Hepatocyte (in vitro differentiated cells): Measurements from ENCODE around the gene EFNB3. TPM values are rescaled to one million over a fixed set of nuclear protein-coding genes. Genes with fewer than 3 reads are reported as not detected.
A peak's percentile ranks its signal among the peaks of the same experiment; 100 is the strongest.

Source experiments
- DNase-seq: peaks from one replicate; pipeline ENCODE4 v3.0.0-alpha.2; 2016; ENCODE audit warnings: low spot score
- H2AFZ ChIP-seq: fragments of 200-600 bp; sonication (generic); 2 replicates; pipeline ENCODE4 v1.6.0; 2016; ENCODE audit warnings: antibody characterized with exemption, mild to moderate bottlenecking
- H3K27ac ChIP-seq: fragments of 200-600 bp; sonication (generic); 2 replicates; pipeline ENCODE4 v1.5.1; 2016; ENCODE audit warnings: mild to moderate bottlenecking
- H3K27me3 ChIP-seq: fragments of 200-600 bp; sonication (generic); 2 replicates; pipeline ENCODE4 v1.6.1; 2016
- H3K36me3 ChIP-seq: fragments of 200-600 bp; sonication (generic); replicated peaks from 2 replicates; pipeline ENCODE4 v1.5.1; 2016; ENCODE audit warnings: low read depth; ENCODE audit not compliant: insufficient read depth
- H3K4me1 ChIP-seq: fragments of 200-600 bp; sonication (generic); 2 replicates; pipeline ENCODE4 v1.5.1; 2016; ENCODE audit warnings: mild to moderate bottlenecking, moderate library complexity; ENCODE audit not compliant: insufficient read depth
- H3K4me2 ChIP-seq: fragments of 200-600 bp; sonication (generic); 2 replicates; pipeline ENCODE4 v1.6.0; 2016
- H3K4me3 ChIP-seq: fragments of 200-600 bp; sonication (generic); 2 replicates; pipeline ENCODE4 v1.5.1; 2016; ENCODE audit warnings: mild to moderate bottlenecking
- H3K79me2 ChIP-seq: fragments of 200-600 bp; sonication (generic); 2 replicates; pipeline ENCODE4 v1.6.0; 2017; ENCODE audit warnings: mild to moderate bottlenecking
- H3K9me2 ChIP-seq: fragments of 200-600 bp; sonication (generic); replicated peaks from 2 replicates; pipeline ENCODE4 v1.6.0; 2017; ENCODE audit warnings: mild to moderate bottlenecking; ENCODE audit not compliant: insufficient read depth
- H3K9me3 ChIP-seq: fragments of 200-600 bp; sonication (generic); 2 replicates; pipeline ENCODE4 v1.5.1; 2016; ENCODE audit warnings: low read depth, mild to moderate bottlenecking
- H4K20me1 ChIP-seq: fragments of 200-600 bp; sonication (generic); 2 replicates; pipeline ENCODE4 v1.6.0; 2016; ENCODE audit warnings: mild to moderate bottlenecking; ENCODE audit not compliant: insufficient read depth, poor library complexity, severe bottlenecking
- EZH2 ChIP-seq: fragments of 200-600 bp; sonication (generic); IDR thresholded peaks from 2 replicates; pipeline ENCODE4 v1.6.1; 2016; ENCODE audit warnings: antibody characterized with exemption, mild to moderate bottlenecking, borderline replicate concordance
- EZH2phosphoT487 ChIP-seq: fragments of 200-600 bp; sonication (generic); IDR thresholded peaks from one replicate; pipeline ENCODE4 v1.6.1; 2018; ENCODE audit warnings: antibody characterized with exemption, mild to moderate bottlenecking, low read depth, moderate library complexity; ENCODE audit not compliant: unreplicated experiment, severe bottlenecking
- WGBS: methylation state at CpG from one replicate; pipeline ENCODE4 v1.1.6; 2016; ENCODE audit warnings: low lambda C conversion rate; ENCODE audit errors: missing lambda C conversion rate; 5-methylcytosine and 5-hydroxymethylcytosine counted together
- polyA plus RNA-seq: library from polyadenylated mRNA; unstranded; fragments of >200 nt; fragmentation: Nextera tagmentation; extraction: Ambion mirVana; gene quantifications from 2 replicates; pipeline ENCODE4 v1.2.1, GENCODE V29; 2016
- total RNA-seq: library from RNA; depleted of rRNA; stranded (reverse); fragments of >200 nt; gene quantifications from 2 replicates; pipeline ENCODE4 v1.2.3, GENCODE V29; 2014
- TF ChIP-seq, protein P1 (sequence below): fragments of 200-600 bp; sonication (generic); IDR thresholded peaks from 2 replicates; pipeline ENCODE4 v1.5.1; 2016; ENCODE audit warnings: antibody characterized with exemption, mild to moderate bottlenecking; ENCODE audit not compliant: poor library complexity

EFNB3 gene
- total and polyA plus RNA-seq, 2 experiments from 2014 or later = 8.6 to 10.6 TPM

DNA sequence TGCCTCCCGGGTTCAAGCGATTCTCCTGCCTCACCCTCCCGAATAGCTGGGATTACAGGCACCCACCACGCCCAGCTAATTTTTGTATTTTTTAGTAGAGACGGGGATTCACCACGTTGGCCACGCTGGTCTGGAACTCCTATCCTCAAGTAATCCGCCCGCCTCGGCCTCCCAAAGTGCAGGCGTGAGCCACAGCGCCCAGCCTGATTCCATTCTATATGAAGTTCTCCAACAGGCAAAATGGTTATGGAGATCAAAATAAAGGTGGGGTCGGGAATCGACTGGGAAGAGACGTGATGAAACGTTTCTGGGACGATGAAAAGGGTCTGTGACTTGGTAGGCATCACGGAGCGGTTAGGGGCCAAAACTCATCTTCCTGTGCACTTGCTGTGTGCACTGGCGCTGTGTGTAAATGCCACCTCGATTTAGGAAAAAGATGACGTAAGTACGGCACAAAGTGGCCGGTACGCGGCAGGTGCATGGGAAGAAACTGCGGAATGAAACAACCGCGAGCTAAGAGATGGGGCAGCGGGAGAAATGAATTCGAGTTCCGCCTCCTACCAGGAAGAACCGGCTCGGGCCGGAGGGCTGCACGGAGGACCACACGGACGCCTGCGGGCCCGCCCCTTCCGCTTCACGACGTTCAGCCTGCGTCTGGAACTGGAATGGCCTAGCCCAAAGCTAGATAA, 19.3 kb upstream of the EFNB3 start:
- peaks cover 70% of the 10 kb centered on the region for H3K79me2 ChIP-seq
- peak; percentile 97 for DNase-seq
- H3K27me3 ChIP-seq = no peaks in the 10 kb centered on the region
- WGBS = 8% methylated on average over 44 of the region's 44 CpGs
- peak overlapping the region; percentile 79 for H3K4me3 ChIP-seq
- TF ChIP-seq EZH2 (no peak), EZH2phosphoT487 (no peak)
- TF ChIP-seq, protein P1, sequence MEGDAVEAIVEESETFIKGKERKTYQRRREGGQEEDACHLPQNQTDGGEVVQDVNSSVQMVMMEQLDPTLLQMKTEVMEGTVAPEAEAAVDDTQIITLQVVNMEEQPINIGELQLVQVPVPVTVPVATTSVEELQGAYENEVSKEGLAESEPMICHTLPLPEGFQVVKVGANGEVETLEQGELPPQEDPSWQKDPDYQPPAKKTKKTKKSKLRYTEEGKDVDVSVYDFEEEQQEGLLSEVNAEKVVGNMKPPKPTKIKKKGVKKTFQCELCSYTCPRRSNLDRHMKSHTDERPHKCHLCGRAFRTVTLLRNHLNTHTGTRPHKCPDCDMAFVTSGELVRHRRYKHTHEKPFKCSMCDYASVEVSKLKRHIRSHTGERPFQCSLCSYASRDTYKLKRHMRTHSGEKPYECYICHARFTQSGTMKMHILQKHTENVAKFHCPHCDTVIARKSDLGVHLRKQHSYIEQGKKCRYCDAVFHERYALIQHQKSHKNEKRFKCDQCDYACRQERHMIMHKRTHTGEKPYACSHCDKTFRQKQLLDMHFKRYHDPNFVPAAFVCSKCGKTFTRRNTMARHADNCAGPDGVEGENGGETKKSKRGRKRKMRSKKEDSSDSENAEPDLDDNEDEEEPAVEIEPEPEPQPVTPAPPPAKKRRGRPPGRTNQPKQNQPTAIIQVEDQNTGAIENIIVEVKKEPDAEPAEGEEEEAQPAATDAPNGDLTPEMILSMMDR = no peak
- H3K9me2 ChIP-seq = no peaks in the 10 kb centered on the region
- no peaks in the 10 kb centered on the region for H3K36me3 ChIP-seq
- peak overlapping the region; percentile 99 for H3K27ac ChIP-seq
- H3K4me1 ChIP-seq = peaks cover 23% of the 10 kb centered on the region
- H3K4me2 ChIP-seq = peak overlapping the region; percentile 82
- peak overlapping the region; percentile 42 for H2AFZ ChIP-seq
- H4K20me1 ChIP-seq = no peaks in the 10 kb centered on the region
- H3K9me3 ChIP-seq = no peaks in the 10 kb centered on the region

DNA sequence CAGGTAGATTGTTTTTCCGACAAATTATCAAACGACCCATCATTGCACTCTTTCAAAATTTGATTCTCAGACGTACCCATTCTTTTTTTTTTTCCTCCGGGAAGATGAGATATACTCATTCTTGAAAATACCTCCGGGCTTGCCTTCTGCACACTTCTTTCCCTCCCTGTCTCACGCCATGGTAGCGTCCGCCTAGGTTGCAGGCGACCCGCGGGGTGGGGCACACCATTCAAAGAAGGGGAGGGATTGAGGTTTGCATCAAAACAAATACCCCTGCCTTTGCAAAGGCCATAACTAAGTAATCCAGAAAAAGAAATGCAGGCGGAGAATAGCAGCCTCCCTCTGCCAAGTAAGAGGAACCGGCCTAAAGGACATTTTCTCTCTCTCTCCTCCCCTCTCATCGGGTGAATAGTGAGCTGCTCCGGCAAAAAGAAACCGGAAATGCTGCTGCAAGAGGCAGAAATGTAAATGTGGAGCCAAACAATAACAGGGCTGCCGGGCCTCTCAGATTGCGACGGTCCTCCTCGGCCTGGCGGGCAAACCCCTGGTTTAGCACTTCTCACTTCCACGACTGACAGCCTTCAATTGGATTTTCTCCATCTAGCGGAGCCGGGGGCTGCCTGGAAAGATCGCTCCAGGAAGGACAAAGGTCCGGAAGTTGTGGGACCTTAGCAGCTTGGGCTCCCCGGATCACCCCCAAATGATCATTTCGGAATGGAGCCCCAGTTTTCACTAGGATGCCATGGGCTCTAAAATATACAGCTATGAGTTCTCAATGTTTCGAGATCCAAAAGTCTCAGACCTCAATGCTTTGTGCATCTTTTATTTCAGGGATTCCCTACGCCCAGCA, 18.6 kb upstream of the EFNB3 start:
- Histone ChIP-seq H3K27ac (peak overlapping the region; percentile 99), H3K79me2 (peaks cover 62% of the 10 kb centered on the region), H2AFZ (peak overlapping the region; percentile 28), H3K9me3 (no peaks in the 10 kb centered on the region), H3K4me1 (peaks cover 23% of the 10 kb centered on the region), H3K4me3 (peak overlapping the region; percentile 79), H3K36me3 (no peaks in the 10 kb centered on the region), H4K20me1 (no peaks in the 10 kb centered on the region), H3K27me3 (no peaks in the 10 kb centered on the region), H3K9me2 (no peaks in the 10 kb centered on the region), H3K4me2 (peak overlapping the region; percentile 82)
- TF ChIP-seq, protein P1 = no peak
- no peak for TF ChIP-seq EZH2
- peak; percentile 88 for DNase-seq
- WGBS = under 1% methylated on average over 30 of the region's 30 CpGs

DNA sequence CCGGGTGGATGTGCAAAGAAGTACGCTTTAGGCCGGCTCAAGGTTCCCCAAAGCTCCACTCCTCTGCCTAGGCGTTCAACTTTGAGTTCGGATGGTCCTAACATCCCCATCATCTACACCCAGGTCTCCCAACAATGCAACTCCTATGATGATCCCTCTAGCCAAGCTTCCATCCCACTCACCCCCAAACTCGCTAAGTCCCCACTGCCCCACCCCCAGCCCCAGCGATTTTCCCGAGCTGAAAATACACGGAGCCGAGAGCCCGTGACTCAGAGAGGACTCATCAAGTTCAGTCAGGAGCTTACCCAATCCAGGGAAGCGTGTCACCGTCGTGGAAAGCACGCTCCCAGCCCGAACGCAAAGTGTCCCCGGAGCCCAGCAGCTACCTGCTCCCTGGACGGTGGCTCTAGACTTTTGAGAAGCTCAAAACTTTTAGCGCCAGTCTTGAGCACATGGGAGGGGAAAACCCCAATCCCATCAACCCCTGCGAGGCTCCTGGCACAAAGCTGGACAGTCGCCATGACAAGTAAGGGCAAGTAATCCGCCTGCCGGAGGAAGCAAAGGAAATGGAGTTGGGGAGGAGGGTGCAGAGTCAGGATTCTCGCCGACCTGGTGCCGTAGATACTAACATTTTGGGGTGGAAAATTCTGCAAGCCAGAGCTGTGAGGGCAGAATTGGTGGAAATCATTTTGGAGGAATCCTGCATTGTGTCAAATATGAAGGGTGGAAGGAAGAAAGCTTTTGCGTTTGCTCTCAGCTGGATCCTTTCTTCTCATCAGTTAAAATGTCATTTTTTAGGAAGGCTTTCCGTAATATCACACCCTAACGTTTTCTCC, 17.7 kb upstream of the EFNB3 start, which contains the start of gene TP53:
Gene TP53, minus strand, starts transcription at position 419 of the 836 bp plus-strand sequence. CDS start 10,896 bp downstream, outside the sequence.
- Histone ChIP-seq H3K27me3 (no peaks in the 10 kb centered on the region), H3K27ac (peak within 1 kb of the TSS; percentile 99), H2AFZ (peak within 1 kb of the TSS; percentile 55), H3K4me1 (peaks cover 23% of the 10 kb centered on the region), H3K36me3 (no peaks in the 10 kb centered on the region), H3K4me3 (peak within 1 kb of the TSS; percentile 79), H4K20me1 (no peaks in the 10 kb centered on the region), H3K79me2 (peaks cover 54% of the 10 kb centered on the region), H3K4me2 (peak within 1 kb of the TSS; percentile 86), H3K9me3 (no peaks in the 10 kb centered on the region), H3K9me2 (no peaks in the 10 kb centered on the region)
- TF ChIP-seq EZH2phosphoT487 = no peak
- TF ChIP-seq, protein P1 = no peak
- TF ChIP-seq EZH2 = no peak
- WGBS = 1% methylated on average over 30 of the region's 30 CpGs
- DNase-seq = peak; percentile 96
